OCI-LY7 (cell line): ENCODE measurements around the gene ERLIN1. TPM values are rescaled to one million over a fixed set of nuclear protein-coding genes. Genes with fewer than 3 reads are reported as not detected.
A peak's percentile ranks its signal among the peaks of the same experiment; 100 is the strongest.

Source experiments
- BruUV-seq: library from RNA; stranded (reverse); fragments of 400-500 nt; replicated peaks from 2 replicates; lab custom pipeline; 2021; lab: Mats Ljungman, UMichigan
- CTCF ChIA-PET: fragments of 300-600 bp; sonication (Branson Sonifier 250); formaldehyde crosslinking; loops from one replicate; lab custom pipeline; 2022; ENCODE audit warnings: antibody characterized with exemption; ENCODE audit not compliant: unreplicated experiment; lab: Charles Lee
- POLR2A ChIA-PET: fragments of 300-600 bp; sonication (Branson Sonifier 250); formaldehyde crosslinking; loops from one replicate; lab custom pipeline; 2022; ENCODE audit warnings: antibody characterized with exemption; lab: Charles Lee
- DNase-seq: peaks from one replicate; pipeline ENCODE4 v3.0.0-alpha.2; 2015; ENCODE audit warnings: low spot score
- H2AFZ ChIP-seq: fragments of 200-600 bp; sonication (generic), shearing (Covaris generic); 2 replicates; pipeline ENCODE4 v1.6.1; 2014; ENCODE audit warnings: mild to moderate bottlenecking, antibody characterized with exemption, low read length, moderate library complexity
- H3K27ac ChIP-seq: fragments of 200-600 bp; sonication (generic); 2 replicates; pipeline ENCODE4 v1.5.1; 2014; ENCODE audit warnings: mixed run types, low read depth, mild to moderate bottlenecking, moderate library complexity, low read length, inconsistent platforms; ENCODE audit not compliant: poor library complexity, severe bottlenecking
- H3K36me3 ChIP-seq: fragments of 200-600 bp; sonication (generic); 2 replicates; pipeline ENCODE4 v1.6.1; 2014; ENCODE audit warnings: mild to moderate bottlenecking, antibody characterized with exemption, low read length, moderate library complexity, mixed read lengths; ENCODE audit not compliant: insufficient read depth
- H3K4me1 ChIP-seq: fragments of 200-600 bp; sonication (generic); 2 replicates; pipeline ENCODE4 v1.5.1; 2014; ENCODE audit warnings: mild to moderate bottlenecking, low read length; ENCODE audit not compliant: insufficient read depth, poor library complexity, severe bottlenecking
- H3K4me2 ChIP-seq: fragments of 200-600 bp; sonication (generic); 2 replicates; pipeline ENCODE4 v1.6.1; 2014; ENCODE audit warnings: mild to moderate bottlenecking, low read length
- H3K4me3 ChIP-seq: fragments of 200-600 bp; sonication (generic); 2 replicates; pipeline ENCODE4 v1.5.1; 2014; ENCODE audit warnings: mild to moderate bottlenecking, low read depth, low read length; ENCODE audit not compliant: poor library complexity, severe bottlenecking
- H3K79me2 ChIP-seq: fragments of 200-600 bp; sonication (generic); 2 replicates; pipeline ENCODE4 v1.6.1; 2016; ENCODE audit warnings: low read depth, mild to moderate bottlenecking, low read length, moderate library complexity, mixed read lengths; ENCODE audit not compliant: insufficient read depth
- H3K9me2 ChIP-seq: fragments of 200-600 bp; sonication (generic); 2 replicates; pipeline ENCODE4 v1.6.1; 2016; ENCODE audit warnings: mild to moderate bottlenecking, low read length, mixed read lengths; ENCODE audit not compliant: insufficient read depth
- H3K9me3 ChIP-seq: fragments of 200-600 bp; sonication (generic); 2 replicates; pipeline ENCODE4 v1.6.1; 2014; ENCODE audit warnings: mild to moderate bottlenecking, mixed run types, low read length, mixed read lengths
- H4K20me1 ChIP-seq: fragments of 200-600 bp; sonication (generic); 2 replicates; pipeline ENCODE4 v1.6.1; 2014; ENCODE audit warnings: mild to moderate bottlenecking, antibody characterized with exemption, low read length, moderate library complexity, mixed read lengths; ENCODE audit not compliant: insufficient read depth
- EZH2phosphoT487 ChIP-seq: fragments of 200-600 bp; sonication (generic); IDR thresholded peaks from 2 replicates; pipeline ENCODE4 v1.6.1; 2018; ENCODE audit warnings: low read depth, borderline replicate concordance, mild to moderate bottlenecking, mixed run types, antibody characterized with exemption, low read length, moderate library complexity, mixed read lengths
- intact Hi-C: fragments of 100-400 bp; cut with micrococcal nuclease; formaldehyde crosslinking; loops from one replicate; pipeline ENCODE4 v1.10.0; 2022; ENCODE audit not compliant: unreplicated experiment
- total RNA-seq, 2 experiments: library from RNA; depleted of rRNA in 1 of 2; stranded (reverse); fragments of >200 nt in 1 of 2; shearing (Covaris generic) in 1 of 2; gene quantifications; 2 replicates each; pipeline ENCODE4 v1.2.3, GENCODE V29; 2014 to 2022
- TF ChIP-seq, protein P1 (sequence below): fragments of 200-600 bp; sonication (generic); conservative IDR thresholded peaks from 2 replicates; pipeline ENCODE4 v1.5.1; 2014; ENCODE audit warnings: mild to moderate bottlenecking, antibody characterized with exemption, low read length, moderate library complexity, mixed read lengths

The ERLIN1 gene
- total RNA-seq, 2 experiments from 2014 or later: 24.1 to 26.7 TPM

DNA sequence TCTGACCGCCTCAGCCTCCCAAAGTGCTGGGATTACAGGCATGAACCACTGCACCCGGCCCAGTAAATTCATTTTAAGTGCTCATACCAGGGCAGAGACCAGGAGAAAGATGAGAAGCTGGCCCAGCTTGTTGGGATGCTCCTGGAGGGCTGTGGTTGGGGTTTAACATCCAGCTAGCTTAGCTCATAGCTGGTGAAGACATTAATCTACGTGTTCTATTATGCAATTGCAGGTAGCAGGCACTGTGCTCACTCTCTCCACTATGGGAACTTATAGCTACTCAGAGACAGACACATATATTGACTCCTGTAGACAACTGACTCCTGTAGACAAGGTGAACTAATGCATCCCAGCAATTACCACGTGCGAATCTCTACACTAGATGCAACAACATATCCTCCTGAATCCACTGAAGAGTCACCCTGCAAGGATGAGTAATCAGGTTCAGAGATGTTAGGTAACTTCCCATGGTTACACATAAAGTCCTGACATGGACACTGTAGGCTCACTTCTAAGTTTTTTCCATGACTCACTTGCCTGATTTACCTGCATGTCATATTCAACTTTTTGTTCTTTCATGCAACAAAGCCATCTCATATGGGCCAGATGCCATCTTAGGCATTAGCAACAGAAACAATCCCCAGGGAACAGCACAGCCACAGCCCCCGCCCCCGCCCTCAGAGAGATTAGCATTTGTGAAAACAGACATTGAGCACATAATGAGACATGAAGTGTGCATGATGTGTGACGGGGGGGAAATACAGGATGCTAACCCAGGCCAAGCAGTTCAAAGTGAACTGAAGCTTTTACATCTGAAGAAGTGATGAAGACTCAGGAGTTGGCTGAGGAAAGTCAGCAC is 37.2 kb downstream of the ERLIN1 start:
- BruUV-seq: no TSS peak
- H3K36me3 ChIP-seq: peaks cover 41% of the 10 kb centered on the region
- no peak overlapping the region for H3K27ac ChIP-seq
- no peak overlapping the region for H3K4me2 ChIP-seq
- no peaks in the 10 kb centered on the region for H4K20me1 ChIP-seq
- H3K4me3 ChIP-seq: no peak overlapping the region
- intact Hi-C loops: no loop called here
- H2AFZ ChIP-seq: no peak overlapping the region
- TF ChIP-seq, protein P1, sequence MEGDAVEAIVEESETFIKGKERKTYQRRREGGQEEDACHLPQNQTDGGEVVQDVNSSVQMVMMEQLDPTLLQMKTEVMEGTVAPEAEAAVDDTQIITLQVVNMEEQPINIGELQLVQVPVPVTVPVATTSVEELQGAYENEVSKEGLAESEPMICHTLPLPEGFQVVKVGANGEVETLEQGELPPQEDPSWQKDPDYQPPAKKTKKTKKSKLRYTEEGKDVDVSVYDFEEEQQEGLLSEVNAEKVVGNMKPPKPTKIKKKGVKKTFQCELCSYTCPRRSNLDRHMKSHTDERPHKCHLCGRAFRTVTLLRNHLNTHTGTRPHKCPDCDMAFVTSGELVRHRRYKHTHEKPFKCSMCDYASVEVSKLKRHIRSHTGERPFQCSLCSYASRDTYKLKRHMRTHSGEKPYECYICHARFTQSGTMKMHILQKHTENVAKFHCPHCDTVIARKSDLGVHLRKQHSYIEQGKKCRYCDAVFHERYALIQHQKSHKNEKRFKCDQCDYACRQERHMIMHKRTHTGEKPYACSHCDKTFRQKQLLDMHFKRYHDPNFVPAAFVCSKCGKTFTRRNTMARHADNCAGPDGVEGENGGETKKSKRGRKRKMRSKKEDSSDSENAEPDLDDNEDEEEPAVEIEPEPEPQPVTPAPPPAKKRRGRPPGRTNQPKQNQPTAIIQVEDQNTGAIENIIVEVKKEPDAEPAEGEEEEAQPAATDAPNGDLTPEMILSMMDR: no peak
- TF ChIP-seq EZH2phosphoT487: no peak
- H3K4me1 ChIP-seq: no peaks in the 10 kb centered on the region
- peak; percentile 11 for DNase-seq
- POLR2A ChIA-PET: no interaction called here
- no peaks in the 10 kb centered on the region for H3K9me3 ChIP-seq
- CTCF ChIA-PET: no interaction called here
- no peaks in the 10 kb centered on the region for H3K79me2 ChIP-seq
- no peaks in the 10 kb centered on the region for H3K9me2 ChIP-seq

DNA sequence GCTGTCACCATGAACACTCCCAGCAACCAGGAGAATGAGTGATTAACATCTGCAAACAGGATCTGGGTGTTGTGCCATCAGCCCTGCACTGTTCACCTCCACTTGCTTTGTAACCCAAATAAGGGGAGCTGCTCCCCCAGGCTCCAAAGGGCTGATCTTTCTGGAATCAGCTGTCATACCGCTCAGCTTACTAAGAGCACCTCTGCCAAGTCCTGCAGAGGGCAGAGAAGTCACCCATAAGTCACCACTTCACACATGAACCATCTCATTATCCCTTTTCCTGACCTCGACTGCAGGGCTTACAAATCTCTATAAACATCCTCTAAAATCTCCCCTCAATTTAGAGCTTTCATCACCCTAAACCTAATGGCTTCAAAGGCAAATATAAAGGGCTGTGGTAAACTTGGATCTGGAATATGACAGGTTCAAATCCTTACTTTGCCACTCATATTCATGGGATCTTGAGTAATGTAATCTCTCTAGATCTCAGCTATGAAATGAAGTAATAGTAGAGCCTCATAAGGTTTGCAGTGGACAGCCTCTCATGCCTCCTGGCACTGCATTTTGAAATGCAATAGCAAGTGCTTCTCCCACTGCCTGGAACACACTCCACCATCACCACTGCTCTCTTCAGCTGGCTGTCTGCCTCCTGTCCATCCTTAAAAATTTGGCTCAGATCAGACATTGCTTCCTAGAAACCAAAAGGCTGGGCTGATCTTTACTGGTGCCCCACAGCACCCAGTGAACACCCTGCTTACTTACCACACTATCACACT is 38.8 kb downstream of the ERLIN1 start:
- CTCF ChIA-PET: no interaction called here
- no peak overlapping the region for H3K27ac ChIP-seq
- no TSS peak for BruUV-seq
- no peaks in the 10 kb centered on the region for H3K79me2 ChIP-seq
- H3K4me1 ChIP-seq: no peaks in the 10 kb centered on the region
- TF ChIP-seq, protein P1: no peak
- TF ChIP-seq EZH2phosphoT487: no peak
- intact Hi-C loops: no loop called here
- H4K20me1 ChIP-seq: no peaks in the 10 kb centered on the region
- H3K9me3 ChIP-seq: no peaks in the 10 kb centered on the region
- POLR2A ChIA-PET: interaction anchor here (1.1 kb wide), 1 partner anchor 30 kb away, joined by 3 read pairs; no protein-coding TSS in a partner anchor
- no peak overlapping the region for H3K4me3 ChIP-seq
- DNase-seq: no peak
- H3K9me2 ChIP-seq: no peaks in the 10 kb centered on the region
- peaks cover 25% of the 10 kb centered on the region for H3K36me3 ChIP-seq
- H2AFZ ChIP-seq: no peak overlapping the region
- H3K4me2 ChIP-seq: no peak overlapping the region
